ENCODE data around the gene SEMA3G.

Gene SEMA3G

DNA sequence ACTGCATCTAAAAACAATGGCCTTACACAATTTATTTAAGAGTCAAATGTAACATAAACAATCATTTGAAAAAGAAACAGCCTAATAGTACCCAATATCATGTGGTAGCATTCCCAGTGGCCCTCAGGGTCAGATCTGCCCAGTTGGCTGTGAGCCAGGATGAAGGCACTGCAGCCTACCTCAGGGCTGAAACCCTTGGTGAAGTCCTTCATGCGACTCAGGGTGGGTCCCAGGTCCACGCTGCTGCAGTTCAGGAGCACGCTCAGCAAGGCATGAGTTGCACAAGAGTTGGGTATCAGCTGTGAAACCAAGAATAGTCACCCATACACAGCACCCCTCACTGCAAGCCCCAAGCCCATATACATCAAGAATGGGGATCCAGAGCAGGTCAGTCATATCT is 37.1 kb downstream of the SEMA3G start:
- DNase-seq = no peak

DNA sequence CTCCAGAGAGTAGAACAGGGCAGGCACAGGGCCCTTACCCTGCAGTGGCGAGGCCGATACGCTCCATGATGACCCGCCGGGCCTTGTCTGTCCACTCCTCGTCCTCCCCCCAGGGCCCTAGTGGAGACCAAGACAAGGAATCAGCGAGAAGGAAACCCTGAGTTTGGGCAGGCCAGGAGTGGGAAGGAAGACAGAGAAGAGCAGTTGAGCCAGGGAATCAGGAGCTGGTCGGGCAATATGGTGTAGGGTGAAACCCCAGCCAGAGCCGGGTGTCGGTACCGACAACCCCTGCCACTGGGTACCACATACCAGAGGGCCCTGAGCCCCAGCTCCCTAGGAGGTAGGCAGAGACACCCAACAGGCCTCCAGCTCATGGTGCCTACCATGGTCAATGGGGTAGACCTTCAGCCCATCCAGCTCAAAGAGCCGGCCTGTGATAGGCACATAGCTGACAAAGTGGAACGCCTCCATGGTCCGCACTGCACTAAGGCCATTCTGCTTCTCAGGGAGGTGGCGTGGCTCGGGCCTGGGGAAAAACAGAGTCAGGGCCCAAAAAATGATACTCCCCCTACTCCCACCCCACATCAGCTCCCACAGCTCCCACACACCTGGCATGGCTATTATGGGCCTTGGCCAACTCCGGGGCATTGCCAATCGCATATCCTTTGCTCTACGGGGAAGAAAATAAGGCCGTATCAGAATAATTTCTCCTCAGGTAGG is 38.0 kb downstream of the SEMA3G start:
- DNase-seq = no peak

GRCh38 chr3:52406231-52406661 is 38.7 kb downstream of the SEMA3G start:
- no peak for DNase-seq

- no peak for DNase-seq
Measured at GRCh38 chr3:52405601-52406110, 39.2 kb downstream of the SEMA3G start.

- no peak for DNase-seq
Measured at GRCh38 chr3:52405066-52405465, 39.8 kb downstream of the SEMA3G start.

- no peak for DNase-seq
Measured at GRCh38 chr3:52404391-52404790, 40.5 kb downstream of the SEMA3G start.

DNA sequence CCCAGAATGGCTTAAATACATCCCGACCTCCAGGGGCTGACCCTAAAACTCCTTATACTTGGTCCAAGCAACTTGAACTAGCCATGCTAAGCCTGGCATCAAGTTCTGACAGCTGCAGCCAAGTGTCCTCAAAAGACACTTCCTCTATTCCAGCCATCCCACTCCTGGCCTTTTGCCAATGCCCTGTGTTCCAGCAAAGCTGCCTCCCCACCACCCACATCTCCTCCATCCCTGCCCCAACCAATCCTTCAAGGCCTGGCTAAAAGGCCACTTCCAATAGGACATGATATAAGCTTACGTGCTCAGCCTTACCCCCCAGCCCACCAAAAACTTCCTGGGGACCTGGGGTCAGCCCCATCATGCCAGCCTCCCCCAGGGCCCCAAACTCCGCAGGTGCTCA is 40.9 kb downstream of the SEMA3G start:
- no peak for DNase-seq

- DNase-seq = no peak
Measured at GRCh38 chr3:52403271-52403841, 41.5 kb downstream of the SEMA3G start.

GRCh38 chr3:52402706-52403270 is 42.1 kb downstream of the SEMA3G start:
- DNase-seq = no peak

GRCh38 chr3:52402101-52402521 is 42.8 kb downstream of the SEMA3G start:
- no peak for DNase-seq

- DNase-seq = no peak
Measured at GRCh38 chr3:52401551-52401950, 43.4 kb downstream of the SEMA3G start.

GRCh38 chr3:52401021-52401420 is 43.9 kb downstream of the SEMA3G start:
- no peak for DNase-seq

- no peak for DNase-seq
Measured at GRCh38 chr3:52400275-52400793, 44.6 kb downstream of the SEMA3G start.

- no peak for DNase-seq
Measured at GRCh38 chr3:52399593-52399992, 45.3 kb downstream of the SEMA3G start.

GRCh38 chr3:52399131-52399530 is 45.8 kb downstream of the SEMA3G start:
- DNase-seq = no peak

GRCh38 chr3:52398670-52399081 is 46.2 kb downstream of the SEMA3G start:
- DNase-seq = no peak

DNA sequence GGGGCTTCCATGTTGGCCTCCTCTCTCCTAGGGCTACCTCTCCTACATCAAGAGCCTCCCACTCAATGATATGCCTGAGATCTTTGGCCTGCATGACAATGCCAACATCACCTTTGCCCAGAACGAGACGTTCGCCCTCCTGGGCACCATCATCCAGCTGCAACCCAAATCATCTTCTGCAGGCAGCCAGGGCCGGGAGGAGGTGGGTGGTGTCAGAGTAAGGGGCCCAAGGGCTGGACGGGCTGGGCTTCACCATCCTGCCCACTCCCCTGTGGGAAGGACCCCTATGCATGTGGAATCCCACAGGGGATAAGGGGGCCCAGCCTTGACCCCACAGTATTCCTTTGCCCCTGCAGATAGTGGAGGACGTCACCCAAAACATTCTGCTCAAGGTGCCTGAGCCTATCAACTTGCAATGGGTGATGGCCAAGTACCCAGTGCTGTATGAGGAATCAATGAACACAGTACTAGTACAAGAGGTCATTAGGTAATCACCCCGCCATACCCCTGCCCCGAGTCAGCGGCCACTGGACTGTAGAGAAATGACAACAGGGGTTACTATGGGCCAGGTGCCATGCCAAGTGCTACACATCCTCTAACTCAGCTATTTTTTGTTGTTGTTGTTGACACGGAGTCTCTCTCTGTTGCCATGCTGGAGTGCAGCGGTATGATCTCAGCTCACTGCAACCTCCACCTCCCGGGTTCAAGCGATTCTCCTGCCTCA is 47.1 kb downstream of the SEMA3G start:
- DNase-seq = no peak

DNA sequence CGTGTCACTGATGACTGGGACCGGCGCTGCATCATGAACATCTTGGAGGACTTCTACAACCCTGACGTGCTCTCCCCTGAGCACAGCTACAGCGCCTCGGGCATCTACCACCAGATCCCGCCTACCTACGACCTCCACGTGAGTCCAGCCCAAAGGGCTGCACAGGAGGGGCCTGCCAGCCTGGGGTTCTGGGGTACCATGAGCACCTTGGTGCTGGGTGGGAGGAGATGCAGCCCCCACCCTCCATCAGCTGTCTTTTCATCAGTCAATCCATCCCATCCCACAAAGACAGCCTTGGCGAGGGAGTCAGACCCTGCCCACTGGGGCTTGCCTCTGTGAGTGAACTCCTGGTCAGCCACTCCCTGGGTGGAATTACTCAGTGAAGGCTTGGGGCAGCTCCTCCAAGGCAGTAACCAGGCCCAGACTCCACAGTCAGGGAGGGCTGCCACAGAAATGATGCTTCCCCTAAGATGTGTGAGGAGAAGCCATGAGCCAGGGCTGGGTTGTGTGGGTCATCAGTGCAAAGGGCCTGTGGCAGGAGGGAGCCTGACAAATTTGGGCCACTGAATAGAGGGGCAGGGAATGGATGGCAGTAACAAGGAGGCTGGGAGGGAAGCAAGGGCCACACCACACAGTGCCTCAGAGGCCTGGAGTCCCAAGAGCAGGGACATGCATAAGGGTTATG is 47.9 kb downstream of the SEMA3G start:
- DNase-seq = no peak

GRCh38 chr3:52396011-52396906 is 48.6 kb downstream of the SEMA3G start:
- DNase-seq = no peak

GRCh38 chr3:52395503-52395865 is 49.4 kb downstream of the SEMA3G start:
- no peak for DNase-seq

DNA sequence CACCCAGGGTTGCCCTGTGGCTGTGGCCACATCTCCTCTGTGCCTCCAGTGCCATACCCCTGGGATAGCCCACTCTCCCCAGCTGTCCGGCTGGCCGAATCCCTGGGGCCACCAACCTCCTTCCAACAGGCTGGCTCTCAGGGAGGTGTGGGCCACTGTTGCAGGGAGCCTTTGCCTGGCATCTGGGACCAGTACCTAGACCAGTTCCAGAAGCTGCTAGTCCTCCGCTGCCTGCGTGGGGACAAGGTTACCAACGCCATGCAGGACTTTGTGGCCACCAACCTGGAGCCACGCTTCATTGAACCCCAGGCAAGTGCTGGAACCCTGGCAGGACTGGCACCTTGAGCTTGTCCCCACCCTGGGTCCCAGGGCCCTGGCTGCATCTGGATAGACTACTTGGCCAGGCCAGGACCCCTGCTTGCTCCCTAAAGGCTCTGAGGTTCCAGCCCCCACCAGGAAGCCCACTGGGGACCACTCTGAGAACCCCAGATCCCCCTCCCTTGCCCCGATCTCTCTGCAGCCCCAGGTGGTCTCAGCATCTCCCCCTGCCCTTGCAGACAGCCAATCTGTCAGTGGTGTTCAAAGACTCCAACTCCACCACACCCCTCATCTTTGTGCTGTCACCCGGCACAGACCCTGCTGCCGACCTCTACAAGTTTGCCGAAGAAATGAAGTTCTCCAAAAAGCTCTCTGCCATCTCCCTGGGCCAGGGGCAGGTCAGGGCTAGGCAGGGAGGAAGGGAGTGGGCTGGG is 50.0 kb downstream of the SEMA3G start:
- DNase-seq = no peak
